Natural killer cell (primary cell): ENCODE measurements around the gene STX4. TPM values are rescaled to one million over a fixed set of nuclear protein-coding genes. Genes with fewer than 3 reads are reported as not detected.
"Not testable (repeated sequence)": the region's sequence is repeated elsewhere in the genome, so short reads cannot be mapped to it uniquely, and the experiment has no call there.

ENCODE experiments used
- ATAC-seq, 3 donors: fragments of 150-1000 bp in 2 of 3; fragments of 200-7000 bp in 1 of 3; cut with Tn5 transposase; 1 replicate in 1 of 3; 2 replicates in 2 of 3; pipeline ENCODE4 v1.10.0; 2021; ENCODE audit warnings: mild to moderate bottlenecking in 2 of 3, moderate library complexity in 2 of 3
- DNase-seq, 2 donors: peaks; one replicate each; pipeline versions ENCODE4 v3.0.0 to v3.0.0-alpha.2; 2013 to 2021; ENCODE audit warnings: mixed read lengths in 1 of 2
- H3K27ac ChIP-seq: one replicate; pipeline ENCODE4 v1.5.1; 2013; ENCODE audit warnings: mild to moderate bottlenecking, low read length
- H3K27me3 ChIP-seq: one replicate; pipeline ENCODE4 v1.6.1; 2013; ENCODE audit warnings: low read length; ENCODE audit not compliant: control insufficient read depth, insufficient read depth
- H3K36me3 ChIP-seq: one replicate; pipeline ENCODE4 v1.6.1; 2013; ENCODE audit warnings: low read length; ENCODE audit not compliant: control insufficient read depth, insufficient read depth
- H3K4me1 ChIP-seq: one replicate; pipeline ENCODE4 v1.6.1; 2013; ENCODE audit warnings: low read length; ENCODE audit not compliant: control insufficient read depth, insufficient read depth
- H3K4me3 ChIP-seq: one replicate; pipeline ENCODE4 v1.5.1; 2013; ENCODE audit warnings: low read length
- H3K9me3 ChIP-seq: one replicate; pipeline ENCODE4 v1.6.1; 2013; ENCODE audit warnings: low read length; ENCODE audit not compliant: control insufficient read depth, insufficient read depth
- H3K27ac Mint-ChIP-seq, 2 donors: one replicate each; pipeline ENCODE4 v1.8.0; 2022; ENCODE audit warnings: mild to moderate bottlenecking in 2 of 2, mixed read lengths in 2 of 2, moderate library complexity in 1 of 2
- H3K27me3 Mint-ChIP-seq, 2 donors: one replicate each; pipeline ENCODE4 v1.8.0; 2022; ENCODE audit warnings: low read depth in 2 of 2, mixed read lengths in 2 of 2
- H3K36me3 Mint-ChIP-seq: one replicate; pipeline ENCODE4 v1.8.0; 2022; ENCODE audit warnings: mixed read lengths
- H3K4me1 Mint-ChIP-seq, 2 donors: one replicate each; pipeline ENCODE4 v1.8.0; 2022; ENCODE audit warnings: mixed read lengths in 2 of 2
- H3K4me3 Mint-ChIP-seq: one replicate; pipeline ENCODE4 v1.8.0; 2022; ENCODE audit warnings: mild to moderate bottlenecking, moderate library complexity, mixed read lengths
- H3K9me3 Mint-ChIP-seq, 2 donors: one replicate each; pipeline ENCODE4 v1.8.0; 2022; ENCODE audit warnings: mixed read lengths in 2 of 2
- CTCF ChIP-seq: fragments of 200-600 bp; IDR thresholded peaks from one replicate; pipeline ENCODE4 v1.8.0; 2022; ENCODE audit warnings: antibody characterized with exemption
- WGBS: methylation state at CpG from one replicate; pipeline ENCODE4 v1.1.7; 2013; ENCODE audit warnings: missing lambda C conversion rate; ENCODE audit not compliant: insufficient coverage; 5-methylcytosine and 5-hydroxymethylcytosine counted together
- intact Hi-C: fragments of 100-400 bp; cut with micrococcal nuclease; formaldehyde crosslinking; loops from one replicate; pipeline ENCODE4 v1.14.2; 2022
- total RNA-seq, 4 donors: library from RNA; stranded (reverse); fragments of 120-200 nt in 1 of 4; gene quantifications; one replicate each; pipeline versions ENCODE4 v1.2.3 to v1.2.4, GENCODE V29; 2013 to 2022

STX4 gene
- total RNA-seq, 3 donors from 2014 or later (not counting 1 experiment from before 2014, with no cell fraction given) = 128 to 145 (median 133) TPM

DNA sequence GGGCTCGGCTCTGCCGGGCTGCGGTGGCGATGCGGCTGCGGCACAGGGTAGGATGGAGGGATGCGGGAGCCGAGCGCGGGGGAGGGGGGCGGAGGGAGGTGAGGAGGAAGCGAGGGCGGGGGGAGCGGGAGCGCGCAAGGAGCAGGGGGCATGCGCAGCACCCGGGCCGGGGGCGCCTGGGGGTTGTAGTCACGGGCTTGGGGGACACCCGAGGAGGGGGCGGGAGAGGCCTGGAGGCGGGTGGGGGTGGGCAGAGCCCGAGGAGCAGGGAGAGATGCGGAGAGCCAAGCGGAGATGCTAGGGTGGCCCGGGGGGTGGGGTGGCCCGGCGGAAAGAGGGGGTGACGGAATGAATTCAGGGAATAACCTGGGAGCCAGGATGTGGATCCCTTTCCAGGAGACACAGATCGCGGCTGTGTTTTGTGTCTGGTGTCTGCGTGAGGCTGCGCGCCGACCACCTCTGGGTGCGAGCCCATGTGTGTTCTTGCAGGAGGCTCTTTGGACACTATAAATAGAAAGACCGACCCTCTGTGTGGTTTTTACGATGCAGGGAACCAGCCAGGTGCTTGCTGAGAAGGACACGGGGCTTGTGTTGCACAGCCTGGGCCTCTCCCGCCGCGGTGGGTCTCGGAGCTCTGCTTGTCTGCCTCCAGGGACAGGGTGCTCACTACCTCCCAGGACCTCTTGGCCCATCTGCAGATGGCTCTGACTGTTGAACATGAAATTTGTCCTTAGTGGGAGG is 22.6 kb upstream of the STX4 start, which contains the start of gene STX1B:
STX1B (minus strand) TSS at position 54 of the 741 bp plus-strand sequence. CDS start 242 bp downstream, outside the sequence.
- peaks cover 17% of the 10 kb centered on the region for H3K27me3 ChIP-seq
- no peak within 1 kb of the TSS for H3K27ac Mint-ChIP-seq
- H3K36me3 ChIP-seq = no peaks in the 10 kb centered on the region
- H3K4me3 Mint-ChIP-seq = peak within 1 kb of the TSS; percentile 74
- intact Hi-C loops = no loop called here
- H3K4me3 ChIP-seq = no peak within 1 kb of the TSS
- TF ChIP-seq CTCF = no peak
- DNase-seq (peak in 1 of 2 donors; percentile 70), ATAC-seq (peak in 2 of 3 donors; percentile 54 to 59)
- H3K9me3 ChIP-seq = no peaks in the 10 kb centered on the region
- peaks cover 7% of the 10 kb centered on the region for H3K4me1 ChIP-seq
- H3K4me1 Mint-ChIP-seq = peaks cover 0 to 20% of the 10 kb centered on the region in 2 donors
- no peaks in the 10 kb centered on the region for H3K9me3 Mint-ChIP-seq
- H3K27me3 Mint-ChIP-seq = peaks cover 32 to 52% of the 10 kb centered on the region in 2 donors
- H3K36me3 Mint-ChIP-seq = no peaks in the 10 kb centered on the region
- no peak within 1 kb of the TSS for H3K27ac ChIP-seq
- WGBS = 9% methylated on average over 39 of the region's 45 CpGs

GRCh38 chr16:31011815-31012214 is 21.5 kb upstream of the STX4 start:
- Mint-ChIP-seq H3K27me3 (peaks cover 32 to 48% of the 10 kb centered on the region in 2 donors), H3K4me3 (peak overlapping the region; percentile 57), H3K4me1 (peaks cover 0 to 20% of the 10 kb centered on the region in 2 donors)
- H3K27ac ChIP-seq, H3K36me3 ChIP-seq, H3K36me3 Mint-ChIP-seq, H3K4me1 ChIP-seq, ATAC-seq, intact Hi-C loops, H3K9me3 Mint-ChIP-seq, H3K4me3 ChIP-seq, DNase-seq, H3K9me3 ChIP-seq, H3K27ac Mint-ChIP-seq: not testable (repeated sequence)
- 93% methylated on average over 7 of the region's 7 CpGs for WGBS
- peaks cover 17% of the 10 kb centered on the region for H3K27me3 ChIP-seq

GRCh38 chr16:31013292-31013691 is 20.1 kb upstream of the STX4 start:
- H3K9me3 Mint-ChIP-seq, H3K27ac ChIP-seq, H3K4me3 ChIP-seq, H3K9me3 ChIP-seq, ATAC-seq, H3K36me3 Mint-ChIP-seq, H3K27ac Mint-ChIP-seq, H3K4me1 ChIP-seq, H3K4me3 Mint-ChIP-seq, intact Hi-C loops, H3K36me3 ChIP-seq, DNase-seq: not testable (repeated sequence)
- Mint-ChIP-seq H3K4me1 (peaks cover 0 to 20% of the 10 kb centered on the region in 2 donors), H3K27me3 (peaks cover 32 to 44% of the 10 kb centered on the region in 2 donors)
- H3K27me3 ChIP-seq = peaks cover 17% of the 10 kb centered on the region

DNA sequence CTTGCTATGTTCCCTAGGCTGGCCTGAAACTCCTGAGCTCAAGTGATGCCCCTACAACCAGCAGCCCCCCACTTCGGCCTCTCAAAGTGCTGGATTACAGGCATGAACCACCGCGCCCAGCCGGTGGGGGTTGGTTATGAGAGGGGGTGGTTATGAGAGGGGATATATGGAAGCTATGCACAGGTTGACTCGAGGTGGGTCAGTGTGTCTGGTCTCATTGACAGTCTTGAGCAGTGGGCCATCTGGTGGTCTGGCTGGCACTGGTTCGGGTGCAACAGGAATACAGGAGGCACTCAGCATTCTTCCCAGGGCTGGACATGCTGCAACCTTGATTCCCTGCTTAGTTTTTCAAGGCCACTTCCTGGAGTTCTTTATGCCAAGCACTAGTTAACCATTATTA is 17.3 kb upstream of the STX4 start:
- Mint-ChIP-seq H3K9me3 (no peaks in the 10 kb centered on the region), H3K36me3 (no peaks in the 10 kb centered on the region), H3K4me1 (peaks cover 0 to 12% of the 10 kb centered on the region in 2 donors), H3K4me3 (no peak overlapping the region), H3K27ac (no peak overlapping the region), H3K27me3 (peaks cover 27 to 32% of the 10 kb centered on the region in 2 donors)
- Histone ChIP-seq H3K4me1 (peaks cover 2% of the 10 kb centered on the region), H3K27ac (no peak overlapping the region), H3K4me3 (no peak overlapping the region), H3K9me3 (no peaks in the 10 kb centered on the region), H3K27me3 (peaks cover 10% of the 10 kb centered on the region), H3K36me3 (no peaks in the 10 kb centered on the region)
- WGBS = 82% methylated on average over 6 of the region's 6 CpGs
- intact Hi-C loops = no loop called here
- TF ChIP-seq CTCF = no peak
- no peak for DNase-seq
- ATAC-seq = no peak

DNA sequence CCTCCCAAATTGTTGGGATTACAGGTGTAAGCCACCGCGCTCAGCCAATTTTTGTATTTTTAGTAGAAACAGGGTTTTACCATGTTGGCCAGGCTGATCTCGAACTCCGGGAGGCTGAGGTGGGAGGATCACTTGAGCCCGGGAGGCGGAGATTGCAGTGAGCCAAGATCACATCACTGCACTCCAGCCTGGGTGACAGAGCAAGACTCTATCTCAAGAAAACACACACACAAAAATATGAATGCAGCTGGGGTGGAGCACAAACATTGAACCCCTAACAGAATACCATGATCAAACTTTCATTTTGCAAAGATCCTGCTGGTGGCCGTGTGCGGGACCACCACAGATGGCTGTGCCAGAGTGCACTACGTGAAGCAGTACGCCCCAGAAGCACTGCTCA is 15.6 kb upstream of the STX4 start:
- H3K27me3 ChIP-seq, H3K27ac Mint-ChIP-seq, H3K9me3 ChIP-seq, DNase-seq, intact Hi-C loops, H3K9me3 Mint-ChIP-seq, H3K4me1 ChIP-seq, H3K27ac ChIP-seq, H3K4me3 ChIP-seq, H3K4me1 Mint-ChIP-seq, H3K36me3 Mint-ChIP-seq, ATAC-seq, H3K36me3 ChIP-seq, H3K4me3 Mint-ChIP-seq: not testable (repeated sequence)
- 95% methylated on average over 10 of the region's 10 CpGs for WGBS
- H3K27me3 Mint-ChIP-seq = peaks cover 10 to 17% of the 10 kb centered on the region in 2 donors
